Activated CD8-positive, alpha-beta memory T cell treated with anti-CD3 and anti-CD28 coated beads, Interleukin-2, amount 50 U/mL, for 1 hour (primary cell): Measurements from ENCODE around the gene CTDSPL.

Source experiments
- DNase-seq: peaks from one replicate; pipeline ENCODE4 v3.0.0-alpha.2; 2020; ENCODE audit errors: extremely low read depth

Gene CTDSPL

DNA sequence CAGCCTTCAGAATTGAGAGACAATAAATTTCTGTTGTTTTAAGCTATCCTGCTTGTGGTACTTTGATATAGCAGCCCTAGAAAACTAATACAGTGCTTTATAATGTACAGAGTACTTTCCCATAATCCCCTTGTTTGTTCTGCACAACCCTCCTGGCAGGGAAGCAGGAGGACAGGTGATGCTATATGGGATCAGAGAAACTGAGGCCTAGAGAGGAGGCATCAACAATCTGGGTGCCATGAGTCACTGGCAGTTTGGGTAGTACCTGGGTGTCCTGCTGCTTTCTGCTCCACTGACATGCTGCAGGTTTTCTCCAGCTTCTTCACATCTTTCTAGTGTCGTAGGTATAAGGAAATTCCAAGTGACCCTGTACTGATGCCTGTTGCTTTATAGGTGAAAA lies 55.0 kb downstream of the CTDSPL start:
- DNase-seq: no peak

- no peak for DNase-seq
Observed at GRCh38 chr3:37918627-37919026, 56.9 kb downstream of the CTDSPL start.

DNA sequence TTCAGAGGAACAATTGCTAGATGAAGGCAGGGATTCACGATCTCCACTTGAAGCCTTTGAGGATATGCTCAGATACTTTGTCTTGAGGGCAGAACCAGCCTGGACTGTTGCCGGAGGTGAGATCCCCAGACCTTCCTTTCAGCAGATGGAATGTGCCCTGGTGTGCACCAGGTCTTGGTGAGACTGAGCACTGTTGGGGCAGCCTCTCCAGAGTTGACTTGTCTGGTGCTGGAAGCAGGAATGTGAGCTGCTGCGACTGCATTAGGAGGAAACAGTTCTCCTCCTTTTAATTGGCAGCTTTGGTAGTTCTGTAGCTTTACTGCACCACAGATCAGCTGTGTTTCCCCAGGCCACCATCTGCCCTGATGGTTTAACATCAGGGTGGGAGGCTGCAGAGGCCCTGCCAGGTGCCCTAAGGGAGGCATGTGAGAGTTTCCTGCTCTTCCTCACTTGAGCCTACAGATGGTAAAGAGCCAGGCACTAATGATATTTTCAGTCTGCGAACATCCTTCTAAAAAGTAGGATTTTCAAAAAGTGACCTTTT lies 58.5 kb downstream of the CTDSPL start:
- no peak for DNase-seq

DNA sequence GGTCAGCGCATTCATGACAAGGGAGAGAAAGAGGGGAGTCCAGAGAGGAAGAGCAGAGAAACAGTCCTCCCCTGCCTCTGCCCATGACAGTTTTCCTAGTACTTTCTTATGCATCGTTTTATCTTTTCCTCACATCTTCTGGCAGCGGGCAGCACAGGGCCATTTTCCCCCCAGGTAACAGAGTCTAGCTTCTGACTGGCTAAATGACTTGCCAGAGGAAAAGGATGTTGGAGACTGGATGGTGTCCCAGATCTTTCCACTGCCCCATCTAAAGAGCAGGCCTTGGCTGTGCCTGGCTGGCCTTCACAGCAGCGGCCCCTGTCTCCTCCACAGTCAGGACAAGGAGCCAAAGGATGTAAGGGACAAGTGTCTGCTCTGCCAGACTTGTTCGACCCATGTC lies 59.3 kb downstream of the CTDSPL start:
- DNase-seq: no peak

DNA sequence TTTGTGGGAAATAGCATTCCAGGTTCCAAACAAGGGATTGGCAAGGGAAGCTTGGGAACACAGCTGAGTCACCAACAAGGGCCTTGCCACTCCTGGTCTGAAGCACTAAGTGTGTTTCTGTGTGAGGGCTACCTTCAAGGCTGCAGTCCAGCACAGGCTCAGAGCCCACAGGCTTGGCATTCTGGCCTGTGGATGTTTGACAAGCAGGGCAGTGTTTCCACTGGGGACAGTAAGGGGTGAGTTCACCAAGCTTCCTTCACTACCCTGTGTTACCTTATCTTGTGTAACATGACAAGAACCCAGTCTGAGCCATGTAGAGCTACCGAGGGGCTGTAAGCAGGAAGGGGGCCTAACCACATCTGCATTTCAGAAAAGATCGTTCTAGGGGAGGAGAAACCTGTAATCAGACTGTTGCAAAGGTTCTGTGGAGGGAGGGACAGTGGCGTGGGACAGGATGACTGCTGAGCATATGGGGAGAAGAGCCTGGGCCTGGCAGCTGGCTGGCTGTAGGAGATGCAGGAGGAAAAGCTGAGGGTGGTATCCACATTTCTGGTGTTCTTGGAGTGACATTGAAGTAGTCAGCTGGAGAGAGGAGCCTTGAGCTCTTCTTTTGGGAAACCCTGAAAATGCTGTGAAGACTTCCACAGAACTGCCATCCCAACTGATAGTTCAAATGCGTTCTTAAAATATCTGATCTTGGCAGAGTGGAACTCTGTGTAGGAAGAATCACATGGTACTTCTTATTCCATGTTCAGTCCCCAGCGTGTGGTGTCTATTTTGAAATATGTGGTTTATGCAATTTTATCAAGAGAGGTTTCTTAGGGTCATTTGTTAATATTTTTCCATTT lies 61.3 kb downstream of the CTDSPL start:
- no peak for DNase-seq

- no peak for DNase-seq
Observed at GRCh38 chr3:37923569-37924040, 61.9 kb downstream of the CTDSPL start.

GRCh38 chr3:37924453-37924852 lies 62.8 kb downstream of the CTDSPL start:
- DNase-seq: no peak

GRCh38 chr3:37925157-37925556 lies 63.5 kb downstream of the CTDSPL start:
- DNase-seq: no peak

DNA sequence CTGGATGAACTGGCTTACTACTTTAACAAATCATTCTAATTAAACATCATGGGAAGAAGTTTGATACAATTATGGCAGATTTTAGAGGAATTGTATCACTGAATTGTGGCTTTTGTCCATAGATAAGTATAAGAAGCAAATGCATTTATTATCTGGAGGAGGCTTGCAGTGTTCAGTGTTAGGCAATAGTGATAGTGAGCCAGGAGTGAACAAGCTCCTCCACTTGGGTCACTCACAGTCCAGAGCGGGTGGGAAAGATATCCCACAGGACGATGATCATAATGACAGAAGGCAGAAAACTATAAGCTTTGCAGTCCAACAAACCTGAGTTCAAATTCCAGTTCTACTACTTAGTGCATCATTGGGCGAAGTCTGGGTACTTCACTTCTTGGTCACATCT lies 64.9 kb downstream of the CTDSPL start:
- DNase-seq: no peak

GRCh38 chr3:37930495-37930894 lies 68.8 kb downstream of the CTDSPL start:
- DNase-seq: no peak

DNA sequence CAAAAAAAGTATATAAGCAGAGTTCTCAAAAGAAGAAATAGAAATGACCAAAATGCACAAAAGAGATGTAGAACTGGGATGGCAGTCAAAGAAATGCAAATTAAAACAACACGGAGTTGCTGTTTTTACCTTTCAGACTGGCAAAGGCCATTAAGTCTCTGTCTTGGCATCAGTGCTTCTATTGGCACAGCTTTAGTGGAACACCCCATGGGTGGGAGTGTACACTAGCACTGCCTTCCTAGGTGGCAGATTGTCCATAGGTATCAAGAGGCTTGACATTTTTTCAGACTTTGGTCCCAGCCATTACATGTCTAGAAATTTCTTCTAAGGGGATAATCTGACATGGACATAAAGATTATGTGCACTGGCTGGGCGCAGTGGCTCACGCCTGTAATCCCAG lies 70.8 kb downstream of the CTDSPL start:
- DNase-seq: no peak

DNA sequence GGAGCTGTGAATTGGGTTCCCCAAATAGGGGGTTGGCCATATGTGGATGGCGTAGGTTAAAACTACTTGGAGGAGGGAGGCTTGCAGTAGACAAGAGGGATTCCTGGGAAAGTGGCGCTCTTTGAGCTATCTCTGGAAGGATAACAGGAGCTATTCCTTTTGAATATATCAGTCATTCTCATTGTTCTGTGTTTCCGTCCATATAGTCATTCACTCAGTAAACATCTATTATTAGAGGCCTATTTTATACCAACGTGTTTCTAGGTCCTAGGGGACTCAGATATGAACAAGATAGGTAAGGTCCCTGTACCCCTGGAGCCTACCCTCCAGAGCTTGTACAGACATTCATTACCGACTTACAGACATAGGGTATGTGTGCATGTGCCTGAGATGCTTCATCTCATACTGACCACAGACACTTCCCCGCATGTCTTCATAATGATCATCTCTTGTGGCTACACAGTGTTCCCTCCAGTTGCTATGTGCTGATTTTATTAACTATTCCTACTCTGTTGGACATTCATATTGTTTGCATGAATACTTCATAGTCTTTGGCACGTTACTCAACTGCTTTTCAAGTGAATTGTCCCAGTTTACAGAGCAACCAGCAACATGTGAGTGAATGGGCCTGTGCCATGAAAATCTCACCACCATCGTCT lies 73.1 kb downstream of the CTDSPL start:
- no peak for DNase-seq

DNA sequence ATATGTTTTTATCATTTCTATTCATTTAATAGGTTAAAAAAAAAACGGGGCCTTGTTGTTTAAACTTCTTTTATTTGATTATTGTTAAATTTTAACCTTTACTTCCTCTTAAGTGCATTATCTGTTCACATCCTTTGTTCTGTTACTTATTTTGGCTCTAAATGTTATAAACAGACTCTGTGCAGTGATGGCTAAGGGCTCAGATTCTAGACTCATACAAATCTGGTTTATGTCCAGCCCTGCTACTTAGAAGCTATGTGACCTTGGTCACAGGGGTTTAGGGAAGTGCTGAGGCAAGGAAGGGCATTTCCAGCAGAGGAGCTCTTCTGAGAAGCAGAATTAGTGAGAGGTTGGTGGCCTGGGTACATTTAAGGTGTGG lies 73.6 kb downstream of the CTDSPL start:
- DNase-seq: no peak

DNA sequence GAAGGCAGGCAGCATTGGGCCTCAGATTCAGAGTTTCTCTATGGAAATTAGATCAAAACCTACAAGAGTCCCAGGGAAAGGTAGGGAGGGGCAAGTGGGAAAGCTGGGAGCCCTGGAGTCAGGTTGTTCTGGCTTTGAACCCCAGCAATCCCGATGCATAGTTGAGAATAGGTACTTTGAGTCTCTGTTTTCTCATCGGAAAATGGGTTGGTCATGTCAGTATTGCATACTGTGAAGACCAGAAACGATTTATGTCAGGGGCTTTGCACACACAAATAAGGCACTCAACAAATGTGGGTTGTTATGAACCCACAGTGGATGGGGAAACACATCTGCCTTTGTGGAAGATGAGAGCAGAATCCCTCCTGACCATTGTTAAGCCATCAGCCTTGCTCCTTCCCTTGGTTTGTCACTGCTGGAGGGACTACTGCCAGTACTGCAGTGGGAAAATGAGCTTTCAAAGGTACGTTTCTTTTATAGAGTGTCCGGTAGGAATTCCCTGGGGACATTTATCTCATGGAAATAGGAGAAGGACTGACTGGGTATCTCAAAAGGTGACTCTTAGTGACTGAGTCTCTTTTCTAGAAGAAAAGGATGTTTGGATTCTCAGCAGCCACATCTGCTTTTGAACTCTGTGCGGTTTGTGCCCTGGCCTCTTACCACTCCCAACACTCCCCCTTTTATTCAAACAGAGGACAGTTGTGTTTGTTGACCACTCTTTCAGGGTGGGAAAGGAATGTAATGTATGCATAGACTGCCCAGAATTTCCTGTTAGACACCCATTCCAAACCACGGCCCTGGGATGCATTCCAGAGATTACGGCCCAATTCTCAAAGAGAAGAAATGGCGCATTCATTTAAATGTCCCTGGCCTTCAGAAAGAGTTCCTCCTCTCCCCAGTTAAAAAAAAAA lies 74.3 kb downstream of the CTDSPL start:
- DNase-seq: no peak

DNA sequence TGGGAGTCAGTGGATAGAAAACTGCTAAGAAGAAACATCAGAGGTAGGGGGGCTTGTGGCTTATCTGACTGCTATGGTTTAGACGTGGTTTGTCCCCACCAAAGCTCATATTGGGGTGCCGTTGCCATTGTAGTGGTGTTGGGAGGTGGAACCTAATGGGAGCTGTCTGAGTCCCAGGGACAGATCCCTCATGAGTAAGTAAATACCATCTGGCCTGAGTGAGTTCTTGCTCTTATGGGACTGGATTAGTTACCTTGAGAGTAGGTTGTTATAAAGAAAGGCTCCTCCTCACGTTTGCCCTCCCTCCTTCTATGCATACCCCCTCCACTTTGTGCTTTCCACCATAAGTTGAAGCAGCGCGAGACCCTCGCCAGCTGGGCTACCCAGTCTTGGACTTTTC lies 75.5 kb downstream of the CTDSPL start:
- no peak for DNase-seq

DNA sequence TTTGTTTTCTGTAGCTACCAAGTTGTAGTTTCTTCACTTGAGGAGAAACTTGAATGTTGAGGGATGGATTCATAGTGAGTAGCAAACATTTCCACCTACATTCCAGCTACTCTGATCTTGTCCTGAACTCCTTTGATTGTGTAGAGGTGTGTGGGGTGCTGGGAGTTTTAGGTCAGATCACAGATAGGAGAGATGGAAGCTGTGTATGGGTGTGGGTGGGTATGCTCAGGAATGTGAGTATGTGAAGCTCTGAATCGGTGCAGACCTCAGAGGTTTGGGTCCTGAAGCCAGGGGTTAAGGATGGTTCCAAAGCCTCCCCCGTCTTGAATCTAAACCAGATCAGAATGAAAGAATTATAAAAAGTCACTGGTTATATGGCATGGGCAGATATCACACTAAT lies 76.3 kb downstream of the CTDSPL start:
- DNase-seq: no peak

DNA sequence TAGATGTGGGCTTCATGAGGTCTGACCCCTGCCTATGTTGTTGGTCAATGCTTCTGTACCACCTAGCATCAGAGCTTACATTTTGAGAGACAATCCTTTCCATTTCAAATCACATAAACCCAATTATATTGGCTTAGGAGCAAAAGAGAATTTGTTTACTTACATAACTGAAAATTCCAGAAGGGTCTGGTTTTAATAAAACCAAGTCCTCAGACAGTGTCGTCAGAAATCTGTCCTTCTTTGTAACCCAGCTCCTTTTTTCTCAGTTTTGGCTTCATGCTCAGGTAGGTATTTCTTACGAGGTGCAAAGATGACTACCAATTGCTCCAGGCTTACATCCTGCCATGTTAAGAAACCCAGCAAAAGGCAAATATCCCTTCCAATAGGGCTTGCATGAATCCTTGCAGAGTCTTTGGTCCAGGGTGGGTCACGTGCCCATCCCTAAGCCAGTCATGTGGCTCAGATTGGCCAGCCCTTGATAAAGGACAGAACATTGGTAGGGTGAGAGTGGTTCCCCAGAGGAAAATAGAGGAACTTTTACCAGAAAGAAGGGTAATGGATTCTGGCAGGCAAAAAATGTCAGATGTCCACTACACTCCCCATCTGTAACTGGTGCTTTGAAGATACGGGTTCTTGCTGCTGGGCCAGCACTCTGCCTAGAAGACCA lies 78.7 kb downstream of the CTDSPL start:
- no peak for DNase-seq

- no peak for DNase-seq
Observed at GRCh38 chr3:37941608-37942508, 80.2 kb downstream of the CTDSPL start.

DNA sequence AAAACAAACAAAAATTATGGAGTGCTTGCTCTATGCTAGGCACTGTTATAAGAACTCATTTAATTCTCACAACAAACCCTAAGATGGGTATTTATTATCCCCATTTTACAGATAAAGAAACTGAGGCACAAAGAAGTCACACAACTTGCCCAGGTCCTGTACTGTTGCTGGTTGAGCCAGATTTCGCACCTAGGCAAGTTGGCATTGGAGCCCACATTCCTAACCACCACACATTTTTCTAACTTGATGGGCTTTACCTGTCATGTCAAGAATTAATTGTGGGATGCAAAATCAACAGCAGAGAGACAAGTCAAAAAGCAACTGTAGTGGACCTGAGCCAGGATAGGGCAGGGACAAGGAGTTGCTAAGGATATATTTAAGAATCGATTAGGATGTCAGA lies 81.0 kb downstream of the CTDSPL start:
- no peak for DNase-seq

DNA sequence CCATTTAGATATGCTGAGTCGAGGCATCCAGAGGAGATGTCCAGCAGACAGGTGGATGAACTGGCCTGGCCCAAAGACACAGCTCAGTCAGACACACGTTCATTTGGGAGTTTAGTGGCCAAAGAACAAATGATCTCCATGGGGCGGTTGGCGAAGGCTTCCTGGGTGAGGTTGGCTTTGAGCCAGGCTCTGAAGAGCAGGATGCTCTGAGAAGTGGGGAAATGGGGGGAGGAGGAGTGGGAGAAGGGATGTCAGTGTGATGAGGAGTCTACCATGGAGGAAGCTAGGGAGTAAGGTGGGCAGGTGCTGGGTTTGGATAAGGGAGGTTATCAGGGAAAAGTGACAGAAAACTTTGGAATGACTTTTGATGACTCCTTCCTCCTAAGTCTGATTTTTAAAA lies 81.4 kb downstream of the CTDSPL start:
- DNase-seq: no peak
